Upper lobe of left lung (tissue), 6 donors: ENCODE data around the gene TMA7B. TPM values are rescaled to one million over a fixed set of nuclear protein-coding genes. Genes with fewer than 3 reads are reported as not detected.
"Not testable (repeated sequence)": the region's sequence is repeated elsewhere in the genome, so short reads cannot be mapped to it uniquely, and the experiment has no call there.

Experiments used
- ATAC-seq, 2 donors: fragments of 200-7000 bp; cut with Tn5 transposase; one replicate each; pipeline ENCODE4 v1.9.1; 2022; ENCODE audit warnings: mild to moderate bottlenecking in 2 of 2, moderate library complexity in 2 of 2; ENCODE audit not compliant: low FRiP score in 2 of 2
- DNase-seq, 2 donors: peaks; one replicate each; pipeline ENCODE4 v3.0.0-alpha.2; 2019 to 2020
- H3K27ac ChIP-seq, 4 donors: fragments of 200-600 bp; sonication (generic); one replicate each; pipeline ENCODE4 v1.5.1; 2016 to 2019
- H3K27me3 ChIP-seq, 4 donors: fragments of 200-600 bp; sonication (generic); one replicate each; pipeline ENCODE4 v1.5.1; 2017 to 2019
- H3K36me3 ChIP-seq, 4 donors: fragments of 200-600 bp; sonication (generic); one replicate each; pipeline ENCODE4 v1.5.1; 2016 to 2019
- H3K4me1 ChIP-seq, 4 donors: fragments of 200-600 bp; sonication (generic); one replicate each; pipeline ENCODE4 v1.5.1; 2018 to 2019
- H3K4me3 ChIP-seq, 4 donors: fragments of 200-600 bp; sonication (generic); one replicate each; pipeline ENCODE4 v1.5.1; 2017 to 2019; ENCODE audit warnings: mild to moderate bottlenecking in 2 of 4, moderate library complexity in 1 of 4
- H3K9me3 ChIP-seq, 4 donors: fragments of 200-600 bp; sonication (generic); one replicate each; pipeline ENCODE4 v1.5.1; 2018 to 2019
- CTCF ChIP-seq, 6 experiments: fragments of 450-650 bp in 4 of 6; fragments of 200-600 bp in 2 of 6; sonication (generic) in 2 of 6; IDR thresholded peaks; one replicate each; pipeline ENCODE4 v1.5.1; 2016 to 2019; ENCODE audit warnings: antibody characterized with exemption in 6 of 6
- EP300 ChIP-seq, 4 donors: sonication (generic); formaldehyde crosslinking; IDR thresholded peaks; one replicate each; pipeline ENCODE4 v1.5.1; 2017; ENCODE audit warnings: antibody characterized with exemption in 4 of 4, control low read depth in 2 of 4
- POLR2A ChIP-seq, 4 donors: fragments of 450-650 bp; IDR thresholded peaks; one replicate each; pipeline ENCODE4 v1.5.1; 2016 to 2017; ENCODE audit warnings: antibody characterized with exemption in 4 of 4, mild to moderate bottlenecking in 2 of 4
- POLR2AphosphoS5 ChIP-seq, 2 donors: sonication (generic); formaldehyde crosslinking; IDR thresholded peaks; one replicate each; pipeline ENCODE4 v1.5.1; 2017; ENCODE audit warnings: antibody characterized with exemption in 2 of 2
- WGBS, 2 donors: methylation state at CpG; one replicate each; pipeline ENCODE4 v1.1.5; 2017 to 2018; 5-methylcytosine and 5-hydroxymethylcytosine counted together
- total RNA-seq, 6 donors: library from RNA; depleted of rRNA in 4 of 6; stranded (reverse); fragments of >200 nt in 4 of 6; gene quantifications; one replicate each; pipeline versions ENCODE4 v1.1.0 to v1.2.1, GENCODE V29; 2016 to 2021
- donor health status: DM: no; HTN: no; CAD: no; lungs with moderate emphysema.
- donor health status: DM: no; HTN: yes; CAD: no; lungs with severe emphysema.

Gene TMA7B
- total RNA-seq, 6 donors from 2014 or later = 0.24 to 2.3 (median 0.76) TPM; not detected in 1

DNA sequence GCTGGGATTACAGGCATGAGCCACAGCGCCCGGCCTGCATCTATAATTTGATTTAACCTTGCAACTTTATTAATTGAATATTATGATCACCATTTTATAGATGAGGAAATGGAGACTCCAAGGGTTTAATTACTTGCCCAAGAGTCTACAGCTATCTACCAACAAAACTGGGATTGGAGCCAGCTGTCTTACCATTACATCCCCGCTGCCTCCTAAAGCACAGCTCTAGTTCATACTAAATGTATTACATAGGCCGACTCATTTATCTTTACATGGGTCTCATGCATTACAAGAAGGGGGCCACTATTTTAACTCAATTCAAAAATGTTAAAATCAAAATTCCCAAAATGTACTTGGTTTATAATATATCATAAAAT lies 14.1 kb upstream of the TMA7B start:
- Histone ChIP-seq H3K27ac (no peak overlapping the region), H3K27me3 (no peaks in the 10 kb centered on the region), H3K4me3 (no peak overlapping the region), H3K36me3 (no peaks in the 10 kb centered on the region), H3K9me3 (no peaks in the 10 kb centered on the region), H3K4me1 (peaks cover 8 to 19% (median 15%) of the 10 kb centered on the region in 4 donors)
- ATAC-seq = no peak
- no peak for DNase-seq
- TF ChIP-seq POLR2A (IDR thresholded peaks at IDR 0.05) (no peak), EP300 (IDR thresholded peaks at IDR 0.05) (no peak), POLR2AphosphoS5 (IDR thresholded peaks at IDR 0.05) (no peak), CTCF (IDR thresholded peaks at IDR 0.05) (no peak)
- 93% methylated on average over 4 of the region's 4 CpGs for WGBS, 2 donors

GRCh38 chr22:39946503-39947219 lies 13.5 kb upstream of the TMA7B start:
- Histone ChIP-seq H3K9me3 (no peaks in the 10 kb centered on the region), H3K4me1 (peaks cover 8 to 19% (median 15%) of the 10 kb centered on the region in 4 donors), H3K36me3 (no peaks in the 10 kb centered on the region), H3K4me3 (no peak overlapping the region), H3K27me3 (no peaks in the 10 kb centered on the region), H3K27ac (peak overlapping the region in 1 of 4 donors; percentile 1)
- WGBS, 2 donors = 45 to 47% methylated on average over 8 of the region's 8 CpGs
- ATAC-seq = no peak
- DNase-seq = no peak
- TF ChIP-seq POLR2AphosphoS5 (IDR thresholded peaks at IDR 0.05) = no peak
- no peak for TF ChIP-seq CTCF (IDR thresholded peaks at IDR 0.05)
- no peak for TF ChIP-seq POLR2A (IDR thresholded peaks at IDR 0.05)
- TF ChIP-seq EP300 (IDR thresholded peaks at IDR 0.05) = no peak

- peak; percentile 46 to 92 for ATAC-seq
- no peaks in the 10 kb centered on the region for H3K36me3 ChIP-seq
- peaks cover 8 to 19% (median 15%) of the 10 kb centered on the region in 4 donors for H3K4me1 ChIP-seq
- TF ChIP-seq EP300 (IDR thresholded peaks at IDR 0.05) (peak in 1 of 4 donors; percentile 55), POLR2AphosphoS5 (IDR thresholded peaks at IDR 0.05) (peak in 1 of 2 donors; percentile 71), POLR2A (IDR thresholded peaks at IDR 0.05) (no peak), CTCF (IDR thresholded peaks at IDR 0.05) (no peak)
- no peaks in the 10 kb centered on the region for H3K9me3 ChIP-seq
- no peaks in the 10 kb centered on the region for H3K27me3 ChIP-seq
- H3K4me3 ChIP-seq = peak overlapping the region in 2 of 4 donors; percentile 2
- peak overlapping the region in 1 of 4 donors; percentile 1 for H3K27ac ChIP-seq
- DNase-seq = peak in 1 of 2 donors; percentile 85
- WGBS, 2 donors = 68 to 87% methylated on average over 6 to 8 of the region's 8 CpGs
These were observed 12.7 kb upstream of the TMA7B start for GRCh38 chr22:39947220-39948216.

GRCh38 chr22:39949964-39950737 lies 10.0 kb upstream of the TMA7B start:
- ATAC-seq (no peak), DNase-seq (no peak)
- Histone ChIP-seq H3K27me3 (no peaks in the 10 kb centered on the region), H3K27ac (no peak overlapping the region), H3K9me3 (no peaks in the 10 kb centered on the region), H3K4me1 (peaks cover 8 to 19% (median 15%) of the 10 kb centered on the region in 4 donors), H3K4me3 (no peak overlapping the region), H3K36me3 (no peaks in the 10 kb centered on the region)
- TF ChIP-seq EP300 (IDR thresholded peaks at IDR 0.05) = no peak
- no peak for TF ChIP-seq POLR2AphosphoS5 (IDR thresholded peaks at IDR 0.05)
- no peak for TF ChIP-seq POLR2A (IDR thresholded peaks at IDR 0.05)
- TF ChIP-seq CTCF (IDR thresholded peaks at IDR 0.05) = no peak
- WGBS, 2 donors = 72 to 76% methylated on average over 8 of the region's 8 CpGs

DNA sequence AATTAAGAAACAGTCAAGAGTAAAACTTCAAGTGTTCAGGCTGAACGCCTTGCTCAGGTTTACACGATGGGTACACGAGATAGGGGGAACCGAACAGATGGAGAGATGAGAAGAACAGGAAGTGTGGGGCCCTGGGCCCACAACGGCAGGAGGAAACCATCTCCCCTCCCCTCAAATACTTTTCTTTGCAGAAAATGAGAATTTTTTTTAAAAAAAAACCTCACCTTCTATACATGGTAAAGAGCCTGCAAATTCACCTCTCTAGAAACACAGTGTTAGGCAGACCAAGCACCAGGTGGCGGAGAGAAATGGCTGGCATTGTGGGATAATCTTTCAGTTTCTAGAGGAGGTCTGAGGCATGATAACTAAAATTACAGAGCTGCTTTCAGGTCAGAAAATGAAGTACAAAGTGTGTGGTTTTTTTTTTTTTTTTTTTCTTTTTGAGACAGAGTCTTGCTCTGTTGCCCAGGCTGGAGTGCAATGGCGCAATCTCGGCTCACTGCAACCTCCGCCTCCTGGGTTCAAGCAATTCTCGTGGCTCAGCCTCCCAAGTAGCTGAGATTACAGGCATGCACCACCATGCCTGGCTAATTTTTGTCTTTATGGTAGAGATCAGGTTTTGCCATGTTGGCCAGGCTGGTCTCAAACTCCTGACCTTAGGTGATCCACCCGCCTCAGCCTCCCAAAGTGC lies 8.4 kb upstream of the TMA7B start:
- DNase-seq, H3K27me3 ChIP-seq, H3K9me3 ChIP-seq, H3K4me3 ChIP-seq, H3K27ac ChIP-seq, H3K36me3 ChIP-seq, ATAC-seq: not testable (repeated sequence)
- WGBS, 2 donors = 63 to 70% methylated on average over 11 of the region's 11 CpGs
- peaks cover 6 to 13% (median 10%) of the 10 kb centered on the region in 4 donors for H3K4me1 ChIP-seq
